Measurements from ENCODE around the gene ORM1.

DNA sequence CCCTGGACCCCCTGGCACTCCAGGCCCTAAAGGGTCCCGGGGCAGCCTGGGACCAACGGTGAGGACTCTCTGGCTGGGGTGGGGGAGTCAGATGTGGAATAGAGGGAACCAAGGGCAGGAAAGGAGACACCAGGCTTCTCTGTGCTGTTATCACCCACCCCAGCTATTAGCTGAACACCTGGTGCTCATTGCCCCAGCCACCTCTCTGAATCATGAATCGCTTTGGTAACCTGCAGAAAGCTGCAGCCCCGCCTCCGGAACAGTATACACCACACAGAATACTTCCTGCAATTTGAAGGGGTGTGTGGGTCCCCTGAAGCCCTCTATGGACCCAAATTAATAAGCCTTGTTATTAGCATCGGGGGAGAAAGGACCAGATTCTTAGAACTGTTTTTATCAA lies 40.4 kb upstream of the ORM1 start:
- TF ChIP-seq, protein P1, sequence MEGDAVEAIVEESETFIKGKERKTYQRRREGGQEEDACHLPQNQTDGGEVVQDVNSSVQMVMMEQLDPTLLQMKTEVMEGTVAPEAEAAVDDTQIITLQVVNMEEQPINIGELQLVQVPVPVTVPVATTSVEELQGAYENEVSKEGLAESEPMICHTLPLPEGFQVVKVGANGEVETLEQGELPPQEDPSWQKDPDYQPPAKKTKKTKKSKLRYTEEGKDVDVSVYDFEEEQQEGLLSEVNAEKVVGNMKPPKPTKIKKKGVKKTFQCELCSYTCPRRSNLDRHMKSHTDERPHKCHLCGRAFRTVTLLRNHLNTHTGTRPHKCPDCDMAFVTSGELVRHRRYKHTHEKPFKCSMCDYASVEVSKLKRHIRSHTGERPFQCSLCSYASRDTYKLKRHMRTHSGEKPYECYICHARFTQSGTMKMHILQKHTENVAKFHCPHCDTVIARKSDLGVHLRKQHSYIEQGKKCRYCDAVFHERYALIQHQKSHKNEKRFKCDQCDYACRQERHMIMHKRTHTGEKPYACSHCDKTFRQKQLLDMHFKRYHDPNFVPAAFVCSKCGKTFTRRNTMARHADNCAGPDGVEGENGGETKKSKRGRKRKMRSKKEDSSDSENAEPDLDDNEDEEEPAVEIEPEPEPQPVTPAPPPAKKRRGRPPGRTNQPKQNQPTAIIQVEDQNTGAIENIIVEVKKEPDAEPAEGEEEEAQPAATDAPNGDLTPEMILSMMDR (conservative IDR thresholded peaks at IDR 0.05 in 1 of 2, IDR thresholded peaks at IDR 0.05 in 1 of 2; ENCODE audit: low read depth in 1 of 2, low read length in 2 of 2) = no peak
- TF ChIP-seq EZH2 (IDR thresholded peaks at IDR 0.05; ENCODE audit: low read length, missing control alignments) = no peak
